Stomach smooth muscle (tissue), 2 donors: ENCODE results near the gene UROC1.

ENCODE experiments used
- H3K27ac ChIP-seq: one replicate; pipeline ENCODE4 v1.7.0; 2013; ENCODE audit warnings: mild to moderate bottlenecking, low read length, inconsistent platforms
- H3K27me3 ChIP-seq, 2 donors: one replicate each; pipeline ENCODE4 v1.7.0; 2013; ENCODE audit warnings: low read length in 2 of 2; ENCODE audit not compliant: insufficient read depth in 2 of 2, control insufficient read depth in 1 of 2
- H3K36me3 ChIP-seq, 2 donors: one replicate each; pipeline ENCODE4 v1.7.0; 2013; ENCODE audit warnings: low read length in 2 of 2; ENCODE audit not compliant: control insufficient read depth in 2 of 2, insufficient read depth in 2 of 2
- H3K4me1 ChIP-seq: one replicate; pipeline ENCODE4 v1.7.0; 2013; ENCODE audit warnings: low read length; ENCODE audit not compliant: control insufficient read depth, insufficient read depth
- H3K4me3 ChIP-seq, 2 donors: one replicate each; pipeline ENCODE4 v1.7.0; 2013; ENCODE audit warnings: low read length in 2 of 2
- H3K9ac ChIP-seq, 2 donors: one replicate each; pipeline ENCODE4 v1.7.0; 2013; ENCODE audit warnings: low read length in 2 of 2, mild to moderate bottlenecking in 1 of 2
- H3K9me3 ChIP-seq, 2 donors: one replicate each; pipeline ENCODE4 v1.7.0; 2013; ENCODE audit warnings: low read length in 2 of 2; ENCODE audit not compliant: control insufficient read depth in 2 of 2
- donor health status: healthy.
- donor health status: Pancreatic carcinoma.

The UROC1 gene

GRCh38 chr3:126466886-126467610 lies 50.5 kb downstream of the UROC1 start:
- Histone ChIP-seq H3K36me3 (peaks cover 79 to 80% of the 10 kb centered on the region in 2 donors), H3K27me3 (no peaks in the 10 kb centered on the region), H3K4me3 (no peak overlapping the region), H3K9me3 (no peaks in the 10 kb centered on the region), H3K27ac (no peak overlapping the region), H3K4me1 (peaks cover 17% of the 10 kb centered on the region), H3K9ac (no peak overlapping the region)

- H3K36me3 ChIP-seq = peaks cover 85 to 90% of the 10 kb centered on the region in 2 donors
- no peak overlapping the region for H3K9ac ChIP-seq
- no peak overlapping the region for H3K27ac ChIP-seq
- no peaks in the 10 kb centered on the region for H3K27me3 ChIP-seq
- H3K4me3 ChIP-seq = no peak overlapping the region
- H3K4me1 ChIP-seq = peaks cover 9% of the 10 kb centered on the region
- no peaks in the 10 kb centered on the region for H3K9me3 ChIP-seq
Measured at GRCh38 chr3:126465928-126466544, 51.5 kb downstream of the UROC1 start.

- H3K36me3 ChIP-seq = peaks cover 84 to 87% of the 10 kb centered on the region in 2 donors
- no peak overlapping the region for H3K4me3 ChIP-seq
- no peaks in the 10 kb centered on the region for H3K9me3 ChIP-seq
- no peak overlapping the region for H3K27ac ChIP-seq
- no peaks in the 10 kb centered on the region for H3K27me3 ChIP-seq
- peaks cover 9% of the 10 kb centered on the region for H3K4me1 ChIP-seq
- H3K9ac ChIP-seq = no peak overlapping the region
Measured at GRCh38 chr3:126464997-126465396, 52.6 kb downstream of the UROC1 start.

- Histone ChIP-seq H3K4me1 (peaks cover 9% of the 10 kb centered on the region), H3K27me3 (no peaks in the 10 kb centered on the region), H3K9ac (no peak overlapping the region), H3K36me3 (peaks cover 85 to 87% of the 10 kb centered on the region in 2 donors), H3K27ac (no peak overlapping the region), H3K9me3 (no peaks in the 10 kb centered on the region), H3K4me3 (no peak overlapping the region)
Measured at GRCh38 chr3:126464494-126464893, 53.1 kb downstream of the UROC1 start.

- Histone ChIP-seq H3K27ac (no peak overlapping the region), H3K4me3 (no peak overlapping the region), H3K4me1 (peaks cover 9% of the 10 kb centered on the region), H3K36me3 (peaks cover 85 to 87% of the 10 kb centered on the region in 2 donors), H3K9me3 (no peaks in the 10 kb centered on the region), H3K9ac (no peak overlapping the region), H3K27me3 (no peaks in the 10 kb centered on the region)
Measured at GRCh38 chr3:126464093-126464492, 53.5 kb downstream of the UROC1 start.

- H3K4me3 ChIP-seq = no peak overlapping the region
- H3K9me3 ChIP-seq = no peaks in the 10 kb centered on the region
- H3K36me3 ChIP-seq = peaks cover 81 to 86% of the 10 kb centered on the region in 2 donors
- H3K27me3 ChIP-seq = no peaks in the 10 kb centered on the region
- no peak overlapping the region for H3K9ac ChIP-seq
- H3K4me1 ChIP-seq = peaks cover 9% of the 10 kb centered on the region
- H3K27ac ChIP-seq = no peak overlapping the region
Measured at GRCh38 chr3:126463521-126463920, 54.1 kb downstream of the UROC1 start.

GRCh38 chr3:126461450-126462070 lies 56.0 kb downstream of the UROC1 start:
- peaks cover 74 to 84% of the 10 kb centered on the region in 2 donors for H3K36me3 ChIP-seq
- H3K9me3 ChIP-seq = no peaks in the 10 kb centered on the region
- no peak overlapping the region for H3K27ac ChIP-seq
- no peak overlapping the region for H3K9ac ChIP-seq
- no peaks in the 10 kb centered on the region for H3K27me3 ChIP-seq
- H3K4me3 ChIP-seq = no peak overlapping the region
- peaks cover 2% of the 10 kb centered on the region for H3K4me1 ChIP-seq

GRCh38 chr3:126460381-126460780 lies 57.2 kb downstream of the UROC1 start:
- Histone ChIP-seq H3K4me1 (peaks cover 2% of the 10 kb centered on the region), H3K27ac (no peak overlapping the region), H3K27me3 (no peaks in the 10 kb centered on the region), H3K9ac (no peak overlapping the region), H3K9me3 (no peaks in the 10 kb centered on the region), H3K4me3 (no peak overlapping the region), H3K36me3 (peaks cover 68 to 75% of the 10 kb centered on the region in 2 donors)

GRCh38 chr3:126459763-126460127 lies 57.8 kb downstream of the UROC1 start:
- Histone ChIP-seq H3K9me3 (no peaks in the 10 kb centered on the region), H3K36me3 (peaks cover 62 to 69% of the 10 kb centered on the region in 2 donors), H3K27ac (no peak overlapping the region), H3K4me1 (no peaks in the 10 kb centered on the region), H3K27me3 (no peaks in the 10 kb centered on the region), H3K4me3 (no peak overlapping the region), H3K9ac (no peak overlapping the region)

- Histone ChIP-seq H3K36me3 (peaks cover 58 to 63% of the 10 kb centered on the region in 2 donors), H3K9ac (no peak overlapping the region), H3K4me3 (no peak overlapping the region), H3K4me1 (no peaks in the 10 kb centered on the region), H3K9me3 (no peaks in the 10 kb centered on the region), H3K27me3 (no peaks in the 10 kb centered on the region), H3K27ac (no peak overlapping the region)
Measured at GRCh38 chr3:126459111-126459762, 58.3 kb downstream of the UROC1 start.
